H1 (cell line): ENCODE data around the gene EDN1. TPM values are rescaled to one million over a fixed set of nuclear protein-coding genes. Genes with fewer than 3 reads are reported as not detected.

ENCODE experiments used
- CTCF ChIA-PET: fragments of 300-600 bp; sonication (Branson Sonifier 250); formaldehyde crosslinking; loops from one replicate; lab custom pipeline; 2021; ENCODE audit not compliant: partially characterized antibody; lab: Charles Lee
- POLR2A ChIA-PET: fragments of 300-600 bp; sonication (Branson Sonifier 250); formaldehyde crosslinking; loops from one replicate; lab custom pipeline; 2021; ENCODE audit warnings: inconsistent platforms; ENCODE audit not compliant: partially characterized antibody; lab: Charles Lee
- DNase-seq, 2 experiments: peaks; one replicate each; pipeline versions ENCODE4 v3.0.0 to v3.0.0-alpha.2; 2010 to 2022; ENCODE audit warnings: low spot score in 2 of 2, low read depth in 1 of 2, mixed read lengths in 1 of 2
- FAIRE-seq: peaks from 2 replicates; lab custom pipeline; 2011; peaks lifted over from hg19 to GRCh38; lab: Jason Lieb, UNC
- H2AFZ ChIP-seq: 2 replicates; pipeline ENCODE4 v1.8.1; 2012; ENCODE audit warnings: low read length, inconsistent platforms
- H2AK5ac ChIP-seq: 2 replicates; pipeline ENCODE4 v1.6.1; 2013; ENCODE audit warnings: low read depth, low read length
- H2BK120ac ChIP-seq: replicated peaks from 2 replicates; pipeline ENCODE3; 2013; ENCODE audit warnings: low read depth, low read length, inconsistent platforms
- H2BK12ac ChIP-seq: 2 replicates; pipeline ENCODE4 v1.6.1; 2013; ENCODE audit warnings: low read depth, low read length
- H2BK15ac ChIP-seq: 2 replicates; pipeline ENCODE4 v1.6.1; 2013; ENCODE audit warnings: low read length
- H2BK20ac ChIP-seq: 2 replicates; pipeline ENCODE4 v1.6.1; 2013; ENCODE audit warnings: low read length
- H2BK5ac ChIP-seq: 2 replicates; pipeline ENCODE4 v1.6.1; 2013; ENCODE audit warnings: low read depth, low read length
- H3K14ac ChIP-seq: 2 replicates; pipeline ENCODE4 v1.6.1; 2013; ENCODE audit warnings: inconsistent platforms; ENCODE audit not compliant: insufficient read length
- H3K18ac ChIP-seq: 2 replicates; pipeline ENCODE4 v1.6.1; 2013; ENCODE audit warnings: low read length; ENCODE audit errors: extremely low read depth
- H3K23ac ChIP-seq: 2 replicates; pipeline ENCODE4 v1.6.1; 2013; ENCODE audit warnings: inconsistent platforms; ENCODE audit not compliant: insufficient read length
- H3K23me2 ChIP-seq: 2 replicates; pipeline ENCODE4 v1.6.1; 2013; ENCODE audit warnings: low read depth, low read length
- H3K27ac ChIP-seq: 2 replicates; pipeline ENCODE4 v1.6.1; 2011; ENCODE audit warnings: low read depth, low read length, inconsistent platforms
- H3K27me3 ChIP-seq, 4 experiments: replicated peaks in 1 of 4; 1 replicate in 1 of 4; 2 replicates in 3 of 4; pipeline versions ENCODE4 v1.6.1 to v1.8.1; 2011 to 2013; ENCODE audit warnings: low read length in 3 of 4, mild to moderate bottlenecking in 3 of 4, inconsistent platforms in 2 of 4, mixed read lengths in 2 of 4, moderate library complexity in 1 of 4; ENCODE audit not compliant: control insufficient read depth in 3 of 4, insufficient read depth in 3 of 4; ENCODE audit errors: extremely low read depth in 1 of 4
- H3K36me3 ChIP-seq, 4 experiments: 2 replicates each; pipeline versions ENCODE4 v1.6.1 to v1.8.1; 2011 to 2013; ENCODE audit warnings: mild to moderate bottlenecking in 4 of 4, low read length in 3 of 4, moderate library complexity in 2 of 4, control low read depth in 1 of 4, inconsistent platforms in 1 of 4; ENCODE audit not compliant: insufficient read depth in 4 of 4, control insufficient read depth in 2 of 4
- H3K4ac ChIP-seq: replicated peaks from 2 replicates; pipeline ENCODE3; 2013; ENCODE audit warnings: low read length, low read depth, mixed read lengths, inconsistent platforms; ENCODE audit not compliant: insufficient read length
- H3K4me1 ChIP-seq, 4 experiments: replicated peaks in 1 of 4; 1 replicate in 1 of 4; 2 replicates in 3 of 4; pipeline versions ENCODE4 v1.6.1 to v1.8.1; 2011 to 2013; ENCODE audit warnings: low read length in 3 of 4, inconsistent platforms in 2 of 4, mixed read lengths in 1 of 4; ENCODE audit not compliant: insufficient read depth in 4 of 4, control insufficient read depth in 3 of 4
- H3K4me2 ChIP-seq, 2 experiments: 2 replicates each; pipeline versions ENCODE4 v1.6.1 to v1.8.1; 2011 to 2013; ENCODE audit warnings: low read depth in 2 of 2, low read length in 2 of 2, control low read depth in 1 of 2, inconsistent platforms in 1 of 2, mild to moderate bottlenecking in 1 of 2; ENCODE audit not compliant: insufficient read depth in 1 of 2
- H3K4me3 ChIP-seq, 4 experiments: fragments of 200-600, 300-600 bp in 1 of 4; sonication (generic), shearing (Covaris generic), sonication (Bioruptor Twin) in 1 of 4; 2 replicates each; pipeline versions ENCODE4 v1.5.1 to v1.8.1; 2011 to 2016; ENCODE audit warnings: low read length in 4 of 4, low read depth in 3 of 4, control low read depth in 2 of 4, inconsistent platforms in 2 of 4, mild to moderate bottlenecking in 2 of 4, mixed read lengths in 1 of 4, moderate library complexity in 1 of 4; ENCODE audit not compliant: insufficient read depth in 2 of 4; ENCODE audit errors: extremely low read depth in 1 of 4
- H3K56ac ChIP-seq: replicated peaks from 2 replicates; pipeline ENCODE3; 2013; ENCODE audit warnings: low read depth, mild to moderate bottlenecking, mixed read lengths, low read length, inconsistent platforms; ENCODE audit not compliant: insufficient read length
- H3K79me1 ChIP-seq: 2 replicates; pipeline ENCODE4 v1.6.1; 2013; ENCODE audit warnings: low read depth, low read length, control low read depth
- H3K79me2 ChIP-seq, 2 experiments: 2 replicates each; pipeline versions ENCODE4 v1.6.1 to v1.8.1; 2012 to 2013; ENCODE audit warnings: low read length in 2 of 2, mild to moderate bottlenecking in 2 of 2, inconsistent platforms in 1 of 2; ENCODE audit not compliant: insufficient read depth in 2 of 2, control insufficient read depth in 1 of 2
- H3K9ac ChIP-seq, 4 experiments: replicated peaks in 1 of 4; 1 replicate in 1 of 4; 2 replicates in 3 of 4; pipeline versions ENCODE4 v1.6.1 to v1.8.1; 2011 to 2013; ENCODE audit warnings: low read depth in 3 of 4, low read length in 3 of 4, control low read depth in 2 of 4, mild to moderate bottlenecking in 2 of 4, moderate library complexity in 2 of 4, inconsistent platforms in 1 of 4; ENCODE audit errors: extremely low read depth in 1 of 4
- H3K9me3 ChIP-seq, 2 experiments: 2 replicates each; pipeline versions ENCODE4 v1.6.1 to v1.8.1; 2012 to 2013; ENCODE audit warnings: mild to moderate bottlenecking in 2 of 2, moderate library complexity in 2 of 2, control low read depth in 1 of 2, inconsistent platforms in 1 of 2, low read depth in 1 of 2, low read length in 1 of 2, mixed read lengths in 1 of 2; ENCODE audit not compliant: insufficient read depth in 2 of 2
- H4K20me1 ChIP-seq, 2 experiments: replicated peaks in 1 of 2; 2 replicates each; pipeline versions ENCODE3 to v1.8.1; 2011 to 2013; ENCODE audit warnings: inconsistent platforms in 2 of 2, low read length in 2 of 2, mild to moderate bottlenecking in 1 of 2; ENCODE audit not compliant: insufficient read depth in 2 of 2, control insufficient read depth in 1 of 2
- H4K5ac ChIP-seq: 2 replicates; pipeline ENCODE4 v1.6.1; 2013; ENCODE audit warnings: low read length, low read depth, mixed read lengths, inconsistent platforms; ENCODE audit not compliant: insufficient read length
- H4K8ac ChIP-seq: 2 replicates; pipeline ENCODE4 v1.8.0; 2013; ENCODE audit warnings: mild to moderate bottlenecking, moderate library complexity, low read length, inconsistent platforms; ENCODE audit not compliant: insufficient read depth; ENCODE audit errors: extremely low read depth
- H4K91ac ChIP-seq: replicated peaks from 2 replicates; pipeline ENCODE3; 2013; ENCODE audit warnings: low read length, mixed read lengths, inconsistent platforms; ENCODE audit not compliant: insufficient read length
- CHD2 ChIP-seq: IDR thresholded peaks from 2 replicates; pipeline ENCODE4 v1.6.1; 2012; ENCODE audit warnings: low read length, improper control_type of control experiment
- EZH2 ChIP-seq: fragments of 200-600 bp; sonication (generic); IDR thresholded peaks from 2 replicates; pipeline ENCODE4 v1.7.1; 2012; ENCODE audit warnings: low read depth, mild to moderate bottlenecking, moderate library complexity, low read length, inconsistent platforms; ENCODE audit not compliant: severe bottlenecking
- SRF ChIP-seq: IDR thresholded peaks from 2 replicates; pipeline ENCODE4 v1.6.1; 2011; ENCODE audit warnings: mild to moderate bottlenecking, low read depth, low read length, moderate library complexity
- TEAD4 ChIP-seq: IDR thresholded peaks from 2 replicates; pipeline ENCODE4 v1.6.1; 2012; ENCODE audit warnings: low read depth, low read length, inconsistent platforms, mixed read lengths
- WGBS, 2 experiments: shearing (Covaris generic) in 1 of 2; methylation state at CpG; one replicate each; pipeline versions ENCODE4 v1.1.6 to v1.1.7; 2013 to 2015; ENCODE audit warnings: low lambda C conversion rate in 2 of 2, mixed read lengths in 2 of 2, inconsistent platforms in 1 of 2, low coverage in 1 of 2, missing lambda C conversion rate in 1 of 2; ENCODE audit not compliant: insufficient replicate concordance in 2 of 2, insufficient coverage in 1 of 2, insufficient read length in 1 of 2; ENCODE audit errors: extremely low coverage in 1 of 2, missing lambda C conversion rate in 1 of 2; 5-methylcytosine and 5-hydroxymethylcytosine counted together
- polyA plus RNA-seq, 7 experiments: library from polyadenylated mRNA; depleted of rRNA in 3 of 7; stranded (reverse) in 5 of 7; unstranded in 2 of 7; fragments of >200 nt in 5 of 7; fragments of 200-250 nt in 2 of 7; gene quantifications; 1 replicate in 5 of 7; 2 replicates in 1 of 7; 4 replicates in 1 of 7; pipeline versions ENCODE4 v1.2.1 to v1.2.3, GENCODE V29; 2011 to 2013; ENCODE audit warnings: missing spikeins in 2 of 7, mixed read lengths in 2 of 7
- total RNA-seq: library from RNA; stranded (reverse); fragmentation: NEBNext Ultra II Directional; extraction: Animal tissue kit (Norgen Biotek cat#: 25700); gene quantifications from 2 replicates; pipeline ENCODE4 v1.2.1, GENCODE V29; 2021

The EDN1 gene
- total and polyA plus RNA-seq, 2 of the 8 experiments (the other 6 are each of a cell fraction or from before 2014, with no cell fraction given), result 0.23 to 1.1 TPM

DNA sequence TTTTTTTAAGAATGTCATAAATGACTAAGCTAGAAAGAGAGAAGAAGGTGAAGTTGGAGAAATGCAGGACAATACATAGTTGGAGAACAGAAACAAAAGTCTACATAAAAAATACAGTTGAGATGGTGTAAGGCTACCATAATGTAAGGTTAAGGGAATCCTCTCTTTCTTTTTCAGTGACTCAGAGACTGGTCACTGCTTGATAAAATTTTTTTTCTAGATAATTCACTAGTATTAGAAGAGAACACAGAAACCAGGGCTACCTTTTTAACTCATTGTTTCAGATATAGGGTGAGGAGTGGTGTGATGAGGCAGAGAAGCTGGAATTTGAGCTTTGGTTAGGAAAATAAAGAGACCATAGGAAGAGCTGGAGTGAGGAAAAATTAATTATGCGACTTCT, 18.2 kb upstream of the EDN1 start:
- Histone ChIP-seq H4K20me1 (no peaks in the 10 kb centered on the region), H2BK5ac (no peak overlapping the region)
- POLR2A ChIA-PET, result no interaction called here
- TF ChIP-seq EZH2 (no peak), CHD2 (no peak), SRF (no peak), TEAD4 (no peak)

More for the DNA sequence above, 18.2 kb upstream of the EDN1 start:
- Histone ChIP-seq H3K79me2 (no peaks in the 10 kb centered on the region), H4K5ac (no peak overlapping the region), H3K4ac (no peak overlapping the region), H3K27ac (no peak overlapping the region), H4K8ac (no peak overlapping the region), H3K9me3 (no peaks in the 10 kb centered on the region; a peak in 1 of 4 replicates), H2BK120ac (no peak overlapping the region), H2AK5ac (no peak overlapping the region), H3K9ac (no peak overlapping the region), H2AFZ (no peak overlapping the region), H2BK20ac (no peak overlapping the region), H3K79me1 (no peaks in the 10 kb centered on the region), H3K27me3 (no peaks in the 10 kb centered on the region), H3K23me2 (no peaks in the 10 kb centered on the region), H3K4me2 (no peak overlapping the region), H3K18ac (no peak overlapping the region), H3K23ac (no peak overlapping the region), H3K56ac (no peak overlapping the region), H3K4me3 (no peak overlapping the region), H2BK12ac (no peak overlapping the region), H2BK15ac (no peak overlapping the region), H3K4me1 (no peaks in the 10 kb centered on the region), H3K14ac (no peak overlapping the region), H4K91ac (no peak overlapping the region), H3K36me3 (no peaks in the 10 kb centered on the region)
- DNase-seq, result no peak
- peak; percentile 48 for FAIRE-seq
- WGBS, 2 experiments, result 92% methylated on average over 1 of the region's 1 CpG; no CpG with 5 or more reads in 1 of the 2 experiments
- CTCF ChIA-PET, result interaction anchor here (1.0 to 2.9 kb wide), 2 partner anchors 12 to 15 kb away, joined by 3 to 15 read pairs; no protein-coding TSS in a partner anchor
